ES-I3 (cell line): ENCODE measurements around the gene CITED2.
"Not testable (repeated sequence)": the region's sequence is repeated elsewhere in the genome, so short reads cannot be mapped to it uniquely, and the experiment has no call there.

Experiments used
- H3K36me3 ChIP-seq: 2 replicates; pipeline ENCODE4 v1.6.1; 2013; ENCODE audit warnings: mild to moderate bottlenecking, low read length, control low read depth, moderate library complexity; ENCODE audit not compliant: insufficient read depth
- H3K4me1 ChIP-seq: 2 replicates; pipeline ENCODE4 v1.6.1; 2013; ENCODE audit warnings: mild to moderate bottlenecking, control low read depth, low read length; ENCODE audit not compliant: insufficient read depth
- H3K9ac ChIP-seq: 2 replicates; pipeline ENCODE4 v1.6.1; 2013; ENCODE audit warnings: low read depth, mild to moderate bottlenecking, low read length, moderate library complexity
- H3K9me3 ChIP-seq: 2 replicates; pipeline ENCODE4 v1.6.1; 2013; ENCODE audit warnings: mild to moderate bottlenecking, low read length, moderate library complexity; ENCODE audit not compliant: control insufficient read depth, insufficient read depth

The CITED2 gene, protein sequence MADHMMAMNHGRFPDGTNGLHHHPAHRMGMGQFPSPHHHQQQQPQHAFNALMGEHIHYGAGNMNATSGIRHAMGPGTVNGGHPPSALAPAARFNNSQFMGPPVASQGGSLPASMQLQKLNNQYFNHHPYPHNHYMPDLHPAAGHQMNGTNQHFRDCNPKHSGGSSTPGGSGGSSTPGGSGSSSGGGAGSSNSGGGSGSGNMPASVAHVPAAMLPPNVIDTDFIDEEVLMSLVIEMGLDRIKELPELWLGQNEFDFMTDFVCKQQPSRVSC

DNA sequence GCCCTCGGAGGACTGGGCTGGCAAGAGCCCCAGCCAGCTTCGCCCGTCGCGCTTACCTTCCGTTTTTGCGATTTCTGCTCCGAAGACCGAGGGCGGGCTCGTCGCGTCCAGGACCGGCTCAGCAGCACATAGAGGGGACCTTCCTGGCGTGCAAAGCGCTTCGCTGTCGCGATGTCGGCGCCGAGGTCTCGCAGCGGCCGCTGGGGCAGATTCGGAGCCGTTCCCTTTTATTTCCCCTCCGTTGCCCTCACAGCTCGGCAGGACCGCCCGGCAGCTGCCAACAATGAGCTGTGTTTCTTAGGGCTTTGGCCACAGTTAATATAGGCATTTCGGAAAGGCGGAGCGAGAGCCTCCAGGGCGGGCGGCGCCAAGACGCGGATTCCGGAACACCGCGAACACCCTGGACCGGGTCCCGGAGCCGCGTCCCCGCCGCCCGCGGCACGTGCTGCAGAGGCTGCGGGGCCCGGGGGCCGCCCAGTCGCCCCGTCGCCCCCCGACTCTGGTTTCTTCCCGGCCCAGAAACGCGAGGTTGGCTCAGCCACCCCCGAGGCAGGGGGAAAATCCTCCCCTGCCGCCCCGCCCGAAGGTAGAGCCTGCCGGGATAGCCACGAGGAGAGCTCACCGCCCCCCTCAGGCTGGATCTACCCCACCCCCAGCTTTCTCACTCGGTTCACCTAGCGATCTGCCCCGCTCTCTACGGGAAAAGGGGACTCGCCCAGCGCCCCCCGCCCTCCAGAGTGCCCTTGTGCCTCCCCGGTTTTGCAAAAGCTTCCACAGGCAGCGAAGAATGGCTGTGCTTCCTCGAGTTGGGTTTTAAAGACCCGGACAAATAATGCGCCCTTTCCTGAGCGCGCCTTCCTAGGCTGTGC lies at the start of gene CITED2:
CITED2 (minus strand) TSS at position 292 of the 869 bp plus-strand sequence. CDS start 704 bp downstream, outside the sequence.
- H3K4me1 ChIP-seq, result peaks cover 27% of the 10 kb centered on the region

DNA sequence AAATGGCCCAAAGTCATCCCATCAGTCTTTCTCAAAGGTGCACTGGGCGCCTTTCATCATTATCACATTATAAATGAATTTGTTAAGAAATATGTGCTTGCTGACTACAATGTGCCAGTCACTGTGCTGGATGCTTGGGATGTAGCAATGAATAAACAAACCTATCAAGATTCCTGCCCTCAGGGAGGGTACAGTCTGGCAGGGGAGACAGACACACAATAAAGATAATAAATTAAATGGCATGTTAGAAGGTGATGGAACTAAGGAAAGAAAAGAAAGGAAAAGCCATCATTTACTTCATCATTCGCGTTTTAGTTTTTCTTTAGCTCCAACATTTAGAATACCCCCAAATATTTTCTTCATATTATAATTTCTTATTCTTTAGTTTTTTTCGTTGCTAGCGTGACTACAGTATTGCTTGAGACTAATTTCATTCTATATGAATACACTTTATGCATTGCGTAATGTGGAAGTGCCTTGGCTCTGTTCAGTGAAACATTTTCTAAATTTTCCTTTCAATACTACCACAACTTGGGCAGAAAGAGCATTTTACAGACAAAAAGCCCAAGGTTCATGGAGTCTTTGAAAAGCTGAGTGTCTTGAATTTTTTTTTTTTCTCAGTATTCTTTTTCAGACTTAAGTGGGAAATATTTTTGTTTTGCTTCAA lies 48.7 kb upstream of the CITED2 start:
- H3K9me3 ChIP-seq, result no peaks in the 10 kb centered on the region
- H3K9ac ChIP-seq, result no peak overlapping the region
- H3K36me3 ChIP-seq, result no peaks in the 10 kb centered on the region
- no peaks in the 10 kb centered on the region for H3K4me1 ChIP-seq

More for the DNA sequence above, at the start of gene CITED2:
- Histone ChIP-seq H3K9ac (peak within 1 kb of the TSS; percentile 65), H3K36me3 (peaks cover 6% of the 10 kb centered on the region), H3K9me3 (no peaks in the 10 kb centered on the region)

DNA sequence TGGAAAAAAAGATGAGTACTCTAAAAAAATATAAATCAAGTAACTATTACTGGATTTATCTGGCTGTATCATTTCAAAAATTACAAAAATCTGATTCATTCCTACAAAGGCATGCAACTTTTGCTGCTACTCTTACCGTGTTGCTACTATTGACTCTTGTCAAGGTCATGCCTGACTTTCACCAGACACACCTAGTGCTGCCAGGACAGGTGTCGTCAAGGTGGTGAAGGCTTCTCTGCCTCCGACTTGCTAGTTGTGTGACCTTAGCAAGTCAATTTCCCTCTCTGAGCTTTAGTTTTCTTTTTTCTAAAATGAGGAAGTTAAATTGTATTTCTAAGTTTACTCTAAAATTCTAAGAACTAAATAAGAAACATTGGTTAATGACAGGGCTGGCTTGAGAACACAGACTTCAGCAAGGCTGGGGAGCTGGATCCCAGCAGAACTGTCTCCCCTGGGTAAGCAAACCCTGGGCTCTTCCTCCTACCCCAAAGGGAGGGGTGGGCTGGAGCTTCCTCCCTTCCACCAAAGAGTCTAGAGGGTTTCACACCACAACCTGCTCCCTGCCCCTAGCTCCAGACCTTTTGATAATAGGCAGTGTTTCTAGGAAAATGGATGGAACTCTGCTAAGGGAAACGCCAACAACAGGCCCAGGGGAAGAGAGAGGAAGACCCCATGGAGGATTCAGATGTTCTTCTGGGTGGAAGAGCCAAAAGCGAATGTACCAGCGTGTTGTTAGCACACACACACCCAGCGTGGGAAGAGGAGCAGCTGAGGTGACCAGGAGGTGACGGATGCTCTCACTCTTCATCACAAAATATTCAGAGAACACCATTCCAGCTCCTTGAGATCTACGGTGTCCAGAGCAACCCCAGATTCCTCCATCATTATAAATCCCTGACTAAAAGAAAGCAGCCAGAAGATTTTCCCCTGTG lies 47.9 kb upstream of the CITED2 start:
- no peaks in the 10 kb centered on the region for H3K4me1 ChIP-seq
- H3K9ac ChIP-seq, result no peak overlapping the region
- no peaks in the 10 kb centered on the region for H3K36me3 ChIP-seq
- no peaks in the 10 kb centered on the region for H3K9me3 ChIP-seq

DNA sequence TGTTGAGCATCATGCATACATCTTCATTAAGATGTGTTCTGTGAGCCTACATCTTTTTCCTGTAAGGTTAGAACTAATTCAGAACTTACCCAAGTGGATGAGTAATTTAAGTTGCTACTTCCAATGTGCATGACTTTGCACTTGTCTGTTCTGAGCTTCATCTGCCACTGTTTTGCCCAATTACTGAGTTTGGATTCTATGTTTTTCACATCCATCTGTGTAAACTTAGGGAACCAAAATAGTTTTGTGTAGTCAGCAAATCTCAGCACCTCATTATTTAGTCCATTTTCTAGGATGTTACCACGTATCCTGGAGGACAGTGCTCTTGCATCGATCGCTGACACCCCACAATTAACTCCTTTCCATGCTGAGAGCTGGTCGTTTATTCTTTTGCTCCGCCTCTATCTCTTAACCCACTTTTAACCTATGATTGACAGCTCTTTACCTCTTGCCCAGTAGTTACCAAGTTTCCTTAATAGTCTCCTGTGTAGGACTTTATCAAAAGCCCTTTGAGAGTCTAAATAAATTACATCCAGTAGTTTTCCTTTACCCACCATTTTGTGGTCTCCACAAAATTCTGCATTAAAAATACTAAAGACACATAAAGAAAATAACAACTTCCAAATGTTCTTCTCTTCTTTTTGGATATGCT lies 44.2 kb upstream of the CITED2 start:
- H3K36me3 ChIP-seq, result no peaks in the 10 kb centered on the region
- no peaks in the 10 kb centered on the region for H3K9me3 ChIP-seq
- H3K9ac ChIP-seq, result no peak overlapping the region
- no peaks in the 10 kb centered on the region for H3K4me1 ChIP-seq

DNA sequence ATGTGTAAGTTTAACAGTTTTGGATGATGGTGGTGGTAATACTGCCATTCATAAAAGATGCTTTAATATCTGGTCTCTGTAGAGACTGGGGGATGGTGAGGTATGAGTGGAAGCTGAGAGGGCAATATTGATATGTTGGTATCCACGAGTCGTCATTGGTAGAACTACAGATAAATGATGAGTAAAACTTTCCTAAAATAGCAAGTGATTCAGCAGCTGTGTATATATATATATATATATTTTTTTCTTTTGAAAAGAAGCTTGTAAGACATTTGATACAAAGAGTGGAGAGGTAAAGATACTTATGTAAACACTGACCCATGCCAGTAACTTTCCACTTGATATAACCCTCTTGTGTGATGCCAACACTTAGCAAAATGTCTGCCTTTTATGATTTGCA lies 41.7 kb upstream of the CITED2 start:
- Histone ChIP-seq H3K4me1 (no peaks in the 10 kb centered on the region), H3K9me3 (no peaks in the 10 kb centered on the region), H3K36me3 (no peaks in the 10 kb centered on the region), H3K9ac (no peak overlapping the region)

DNA sequence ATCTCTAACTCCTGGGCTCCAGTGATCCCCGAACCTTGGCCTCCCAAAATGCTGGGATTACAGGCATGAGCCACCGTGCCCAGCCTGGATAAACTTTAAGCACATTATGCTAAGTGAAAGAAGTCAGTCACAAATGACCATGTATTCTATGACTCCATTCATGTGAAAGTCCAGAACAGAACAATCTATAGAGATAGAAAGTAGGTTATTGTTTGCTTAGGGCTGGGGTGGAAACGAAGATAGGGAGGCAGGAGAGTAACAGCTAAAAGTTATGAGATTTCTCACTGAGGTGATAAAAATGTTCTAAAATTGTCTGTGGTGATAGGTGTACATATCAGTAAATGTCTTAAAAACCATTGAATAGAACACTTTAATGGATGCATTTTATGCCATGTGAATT lies 40.9 kb upstream of the CITED2 start:
- Histone ChIP-seq H3K4me1 (no peaks in the 10 kb centered on the region), H3K36me3 (no peaks in the 10 kb centered on the region), H3K9ac (no peak overlapping the region), H3K9me3 (no peaks in the 10 kb centered on the region)

DNA sequence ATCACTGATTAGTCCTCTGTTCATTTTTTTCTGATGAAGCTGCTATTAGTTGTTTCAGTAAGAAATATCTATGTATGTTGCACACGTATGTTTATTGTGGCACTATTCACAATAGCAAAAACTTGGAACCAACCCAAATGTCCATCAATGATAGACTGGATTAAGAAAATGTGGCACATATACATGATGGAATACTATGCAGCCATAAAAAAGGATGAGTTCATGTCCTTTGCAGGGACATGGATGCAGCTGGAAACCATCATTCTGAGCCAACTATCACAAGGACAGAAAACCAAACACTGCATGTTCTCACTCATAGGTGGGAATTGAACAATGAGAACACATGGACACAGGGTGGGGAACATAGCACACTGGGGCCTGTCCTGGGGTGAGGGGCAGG lies 37.7 kb upstream of the CITED2 start:
- H3K36me3 ChIP-seq, H3K9me3 ChIP-seq, H3K9ac ChIP-seq, H3K4me1 ChIP-seq: not testable (repeated sequence)

DNA sequence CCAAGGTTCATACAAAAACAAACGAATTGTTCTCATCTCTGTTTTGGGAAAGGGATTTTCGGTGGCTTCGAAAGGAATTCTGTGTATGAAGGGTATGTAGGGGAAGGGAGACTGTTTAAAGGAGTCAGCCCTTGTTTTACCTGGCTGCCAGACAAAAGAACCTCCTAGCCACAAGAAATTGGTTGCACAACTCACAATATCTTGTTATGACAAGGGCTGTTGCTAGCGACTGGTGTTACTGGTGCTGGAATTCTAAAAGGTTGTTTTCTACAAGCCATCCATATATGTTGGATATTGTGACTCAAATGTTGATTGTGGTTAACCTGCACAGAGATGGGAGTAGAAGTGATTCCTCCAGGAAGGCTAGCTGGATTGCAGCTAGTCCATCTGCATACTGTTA lies 34.6 kb upstream of the CITED2 start:
- Histone ChIP-seq H3K9me3 (no peaks in the 10 kb centered on the region), H3K4me1 (no peaks in the 10 kb centered on the region), H3K9ac (no peak overlapping the region), H3K36me3 (no peaks in the 10 kb centered on the region)

DNA sequence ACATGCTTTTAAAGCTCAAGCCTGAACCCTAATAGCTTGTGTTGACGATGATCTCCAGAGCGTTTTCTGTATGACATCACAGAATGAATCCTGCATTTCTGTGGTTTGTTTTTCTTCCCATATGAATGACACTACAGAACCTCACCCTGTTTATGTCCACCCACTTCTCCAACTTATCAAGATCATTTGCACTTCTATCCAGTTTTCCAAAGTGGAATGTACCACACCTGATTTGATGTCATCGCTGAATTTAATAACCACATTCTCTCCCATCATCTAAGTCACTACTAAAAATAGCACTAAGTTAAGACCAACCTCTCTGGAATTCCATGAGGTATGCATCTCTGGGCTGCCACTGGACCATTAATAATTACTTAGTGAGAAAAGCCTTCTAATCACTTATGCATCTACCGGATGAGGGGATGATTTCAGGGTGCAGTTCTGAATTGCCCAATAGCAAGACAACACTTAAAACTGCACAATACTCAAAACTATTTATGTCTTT lies 33.3 kb upstream of the CITED2 start:
- no peaks in the 10 kb centered on the region for H3K9me3 ChIP-seq
- no peak overlapping the region for H3K9ac ChIP-seq
- no peaks in the 10 kb centered on the region for H3K4me1 ChIP-seq
- H3K36me3 ChIP-seq, result no peaks in the 10 kb centered on the region

DNA sequence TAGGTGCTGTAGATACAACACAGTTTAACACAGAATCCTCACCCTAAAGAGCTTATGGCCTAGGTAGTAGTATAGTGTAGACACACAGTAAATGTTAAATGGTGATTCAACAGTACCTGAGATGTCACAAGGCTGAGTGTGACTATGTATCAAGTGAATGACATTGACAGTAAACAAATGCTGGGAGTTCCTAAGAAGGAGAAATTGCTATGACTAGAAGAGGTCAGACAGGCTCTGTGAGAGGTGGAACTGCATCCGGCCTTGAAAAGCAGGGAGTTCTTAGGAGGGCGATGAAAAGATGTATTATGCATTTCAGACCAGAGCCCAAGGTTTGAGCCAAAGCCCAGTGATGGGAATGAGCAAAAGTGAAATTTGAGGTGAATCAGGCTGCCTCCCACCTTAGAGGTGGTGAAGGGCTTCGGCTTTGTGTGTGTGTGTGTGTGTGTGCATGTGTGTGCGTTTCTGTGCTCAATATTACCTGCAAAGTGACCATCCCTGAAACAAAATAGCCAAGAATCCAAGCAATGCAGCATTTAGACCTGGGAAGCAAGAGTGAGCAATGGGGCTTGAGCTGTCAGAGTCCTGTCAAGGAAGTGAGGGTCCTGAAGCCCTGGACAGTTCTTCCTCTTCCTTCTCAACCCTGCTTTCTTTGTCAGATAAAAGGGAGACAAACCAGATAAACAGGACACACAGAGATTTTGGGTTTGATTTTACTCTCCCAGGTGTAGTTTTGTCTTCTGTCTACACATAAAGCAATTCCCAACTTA lies 32.3 kb upstream of the CITED2 start:
- no peaks in the 10 kb centered on the region for H3K4me1 ChIP-seq
- H3K9me3 ChIP-seq, result no peaks in the 10 kb centered on the region
- no peak overlapping the region for H3K9ac ChIP-seq
- no peaks in the 10 kb centered on the region for H3K36me3 ChIP-seq

DNA sequence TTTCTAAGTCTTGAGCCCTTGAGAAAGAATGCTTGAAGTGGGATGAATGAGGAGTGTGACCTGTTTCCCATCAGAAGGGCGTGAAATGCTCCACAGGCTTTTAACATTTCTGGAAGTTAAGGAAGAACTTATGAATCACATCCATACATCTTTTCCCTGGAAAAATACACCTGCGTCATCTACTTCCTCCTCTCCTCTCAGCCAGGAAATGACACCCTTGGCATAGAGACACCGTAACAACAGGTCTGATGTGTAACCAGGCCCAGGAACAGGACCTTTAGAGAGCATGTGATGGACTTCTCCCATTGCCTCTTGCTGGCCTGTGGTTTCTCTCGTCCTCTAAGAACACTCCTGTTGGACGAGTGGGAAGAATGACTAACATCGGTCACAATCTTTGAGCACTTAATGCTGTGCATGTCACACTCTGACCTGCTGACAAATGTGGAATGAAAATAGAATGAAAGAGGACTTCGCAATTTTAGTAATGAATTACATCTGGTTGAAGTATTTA lies 28.5 kb upstream of the CITED2 start:
- no peak overlapping the region for H3K9ac ChIP-seq

DNA sequence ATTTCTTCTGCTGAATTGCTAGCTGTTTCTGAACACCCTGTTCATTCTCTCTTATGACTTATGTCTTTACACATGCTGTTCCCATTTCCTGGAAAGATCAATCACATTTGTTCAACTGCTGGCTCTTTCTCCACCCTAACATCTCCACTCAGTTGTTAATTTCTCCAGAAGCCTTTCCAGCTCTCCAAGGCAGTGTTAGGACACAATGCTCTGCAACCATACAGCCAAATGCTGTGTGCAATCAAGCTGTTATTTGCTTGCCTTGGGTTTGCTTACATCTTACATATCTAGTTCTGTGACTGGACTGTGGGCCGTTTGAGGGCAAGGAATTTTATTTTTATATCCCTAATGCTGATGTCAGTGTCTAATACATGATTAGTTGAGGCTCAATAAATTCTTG lies 24.2 kb upstream of the CITED2 start:
- Histone ChIP-seq H3K36me3 (no peaks in the 10 kb centered on the region), H3K9ac (no peak overlapping the region), H3K9me3 (no peaks in the 10 kb centered on the region), H3K4me1 (peaks cover 11% of the 10 kb centered on the region; the same call in 1 of the 2 replicates)

More for the DNA sequence above, 28.5 kb upstream of the CITED2 start:
- Histone ChIP-seq H3K36me3 (no peaks in the 10 kb centered on the region), H3K9me3 (no peaks in the 10 kb centered on the region), H3K4me1 (no peaks in the 10 kb centered on the region)
